Measurements from ENCODE around the gene FMN2.

Gene FMN2

GRCh38 chr1:240462277-240462676, 370.6 kb downstream of the FMN2 start:
- DNase-seq, result no peak

GRCh38 chr1:240462766-240463395, 371.2 kb downstream of the FMN2 start:
- no peak for DNase-seq

- DNase-seq, result no peak
Measured at GRCh38 chr1:240464099-240464498, 372.4 kb downstream of the FMN2 start.

- no peak for DNase-seq
Measured at GRCh38 chr1:240465531-240465940, 373.9 kb downstream of the FMN2 start.

GRCh38 chr1:240466509-240466908, 374.8 kb downstream of the FMN2 start:
- no peak for DNase-seq

GRCh38 chr1:240467895-240468294, 376.2 kb downstream of the FMN2 start:
- no peak for DNase-seq

GRCh38 chr1:240468656-240469055, 377.0 kb downstream of the FMN2 start:
- DNase-seq, result no peak

- no peak for DNase-seq
Measured at GRCh38 chr1:240474133-240474614, 382.5 kb downstream of the FMN2 start.

- no peak for DNase-seq
Measured at GRCh38 chr1:240475832-240476231, 384.1 kb downstream of the FMN2 start.

GRCh38 chr1:240478536-240478935, 386.9 kb downstream of the FMN2 start:
- no peak for DNase-seq

GRCh38 chr1:240484804-240485443, 393.2 kb downstream of the FMN2 start:
- no peak for DNase-seq

- DNase-seq, result no peak
Measured at GRCh38 chr1:240486611-240487010, 394.9 kb downstream of the FMN2 start.

GRCh38 chr1:240487493-240487892, 395.8 kb downstream of the FMN2 start:
- no peak for DNase-seq

- no peak for DNase-seq
Measured at GRCh38 chr1:240491156-240491555, 399.5 kb downstream of the FMN2 start.

- DNase-seq, result no peak
Measured at GRCh38 chr1:240491796-240492195, 400.1 kb downstream of the FMN2 start.

GRCh38 chr1:240492832-240493440, 401.3 kb downstream of the FMN2 start:
- no peak for DNase-seq

GRCh38 chr1:240495601-240496000, 403.9 kb downstream of the FMN2 start:
- no peak for DNase-seq

GRCh38 chr1:240496356-240496755, 404.7 kb downstream of the FMN2 start:
- DNase-seq, result no peak

- DNase-seq, result no peak
Measured at GRCh38 chr1:240496941-240497340, 405.3 kb downstream of the FMN2 start.

GRCh38 chr1:240497908-240498307, 406.2 kb downstream of the FMN2 start:
- DNase-seq, result no peak

GRCh38 chr1:240498335-240498734, 406.7 kb downstream of the FMN2 start:
- DNase-seq, result no peak

- DNase-seq, result no peak
Measured at GRCh38 chr1:240499012-240499411, 407.3 kb downstream of the FMN2 start.

GRCh38 chr1:240500647-240501046, 409.0 kb downstream of the FMN2 start:
- no peak for DNase-seq

GRCh38 chr1:240501115-240501514, 409.4 kb downstream of the FMN2 start:
- no peak for DNase-seq
